Cerebellar nuclear complex (tissue), 1 donor: ENCODE data around the gene CACNA1B.
A peak's percentile ranks its signal among the peaks of the same experiment; 100 is the strongest.
"Not testable (repeated sequence)": the region's sequence is repeated elsewhere in the genome, so short reads cannot be mapped to it uniquely, and the experiment has no call there.

Experiments used
- DNase-seq, 2 experiments: peaks; one replicate each; lab custom pipeline; 2025; lab: John Stamatoyannopoulos, UW

Gene CACNA1B

GRCh38 chr9:138099803-138100598 is 222.4 kb downstream of the CACNA1B start:
- peak; percentile 91 to 93 for DNase-seq

GRCh38 chr9:138100711-138101350 is 223.2 kb downstream of the CACNA1B start:
- DNase-seq, result no peak

GRCh38 chr9:138101444-138102234 is 224.1 kb downstream of the CACNA1B start:
- no peak for DNase-seq

GRCh38 chr9:138102246-138103051 is 224.9 kb downstream of the CACNA1B start:
- no peak for DNase-seq

GRCh38 chr9:138103111-138103848 is 225.7 kb downstream of the CACNA1B start:
- DNase-seq, result no peak

- no peak for DNase-seq
Observed at GRCh38 chr9:138103849-138104206, 226.2 kb downstream of the CACNA1B start.

GRCh38 chr9:138104251-138105122 is 226.9 kb downstream of the CACNA1B start:
- DNase-seq, result no peak

- DNase-seq, result no peak
Observed at GRCh38 chr9:138105123-138105415, 227.5 kb downstream of the CACNA1B start.

- no peak for DNase-seq
Observed at GRCh38 chr9:138105561-138106505, 228.3 kb downstream of the CACNA1B start.

- DNase-seq, result not testable (repeated sequence)
Observed at GRCh38 chr9:138107039-138107438, 229.5 kb downstream of the CACNA1B start.

GRCh38 chr9:138111607-138112006 is 234.0 kb downstream of the CACNA1B start:
- DNase-seq, result no peak

GRCh38 chr9:138112090-138112748 is 234.6 kb downstream of the CACNA1B start:
- DNase-seq, result no peak

- no peak for DNase-seq
Observed at GRCh38 chr9:138112791-138113600, 235.4 kb downstream of the CACNA1B start.

GRCh38 chr9:138113701-138114325 is 236.2 kb downstream of the CACNA1B start:
- DNase-seq, result not testable (repeated sequence)

GRCh38 chr9:138114501-138115245 is 237.1 kb downstream of the CACNA1B start:
- no peak for DNase-seq

GRCh38 chr9:138115506-138115905 is 237.9 kb downstream of the CACNA1B start:
- DNase-seq, result no peak

GRCh38 chr9:138116521-138116920 is 238.9 kb downstream of the CACNA1B start:
- no peak for DNase-seq
